ENCODE measurements around the gene NRL.

The NRL gene

GRCh38 chr14:24070285-24071143, 44.2 kb downstream of the NRL start:
- H3K27me3 ChIP-seq (ENCODE audit: control insufficient read depth in 5 of 5, insufficient read depth in 4 of 5, low read length in 5 of 5): peaks cover 18 to 29% (median 22%) of the 10 kb centered on the region in 5 donors
- peaks cover 0 to 8% (median 0%) of the 10 kb centered on the region in 5 donors for H3K4me1 ChIP-seq (ENCODE audit: control insufficient read depth in 5 of 5, insufficient read depth in 5 of 5, low read length in 5 of 5)
- H3K4me3 ChIP-seq (ENCODE audit: low read depth in 1 of 5, low read length in 5 of 5): no peak overlapping the region
- no peak overlapping the region for H3K9ac ChIP-seq (ENCODE audit: low read length in 5 of 5)
- H3K9me3 ChIP-seq (ENCODE audit: control insufficient read depth in 5 of 5, low read length in 5 of 5): no peaks in the 10 kb centered on the region
- H3K27ac ChIP-seq (ENCODE audit: low read depth, low read length): no peak overlapping the region
- H3K36me3 ChIP-seq (ENCODE audit: control insufficient read depth in 5 of 5, insufficient read depth in 5 of 5, low read length in 5 of 5): no peaks in the 10 kb centered on the region

GRCh38 chr14:24069411-24069735, 45.4 kb downstream of the NRL start:
- no peak overlapping the region for H3K27ac ChIP-seq (ENCODE audit: low read depth, low read length)
- peaks cover 15 to 29% (median 22%) of the 10 kb centered on the region in 5 donors for H3K27me3 ChIP-seq (ENCODE audit: control insufficient read depth in 5 of 5, insufficient read depth in 4 of 5, low read length in 5 of 5)
- no peak overlapping the region for H3K9ac ChIP-seq (ENCODE audit: low read length in 5 of 5)
- H3K4me1 ChIP-seq (ENCODE audit: control insufficient read depth in 5 of 5, insufficient read depth in 5 of 5, low read length in 5 of 5): peaks cover 0 to 8% (median 0%) of the 10 kb centered on the region in 5 donors
- no peak overlapping the region for H3K4me3 ChIP-seq (ENCODE audit: low read depth in 1 of 5, low read length in 5 of 5)
- H3K36me3 ChIP-seq (ENCODE audit: control insufficient read depth in 5 of 5, insufficient read depth in 5 of 5, low read length in 5 of 5): no peaks in the 10 kb centered on the region
- H3K9me3 ChIP-seq (ENCODE audit: control insufficient read depth in 5 of 5, low read length in 5 of 5): no peaks in the 10 kb centered on the region

- no peak overlapping the region for H3K27ac ChIP-seq (ENCODE audit: low read depth, low read length)
- H3K4me1 ChIP-seq (ENCODE audit: control insufficient read depth in 5 of 5, insufficient read depth in 5 of 5, low read length in 5 of 5): peaks cover 0 to 8% (median 0%) of the 10 kb centered on the region in 5 donors
- no peak overlapping the region for H3K9ac ChIP-seq (ENCODE audit: low read length in 5 of 5)
- H3K9me3 ChIP-seq (ENCODE audit: control insufficient read depth in 5 of 5, low read length in 5 of 5): no peaks in the 10 kb centered on the region
- no peaks in the 10 kb centered on the region for H3K36me3 ChIP-seq (ENCODE audit: control insufficient read depth in 5 of 5, insufficient read depth in 5 of 5, low read length in 5 of 5)
- H3K27me3 ChIP-seq (ENCODE audit: control insufficient read depth in 5 of 5, insufficient read depth in 4 of 5, low read length in 5 of 5): peaks cover 14 to 29% (median 22%) of the 10 kb centered on the region in 5 donors
- H3K4me3 ChIP-seq (ENCODE audit: low read depth in 1 of 5, low read length in 5 of 5): no peak overlapping the region
These were observed 45.9 kb downstream of the NRL start for GRCh38 chr14:24068711-24069410.

GRCh38 chr14:24067133-24068082, 47.3 kb downstream of the NRL start:
- peaks cover 0 to 8% (median 0%) of the 10 kb centered on the region in 5 donors for H3K4me1 ChIP-seq (ENCODE audit: control insufficient read depth in 5 of 5, insufficient read depth in 5 of 5, low read length in 5 of 5)
- H3K9me3 ChIP-seq (ENCODE audit: control insufficient read depth in 5 of 5, low read length in 5 of 5): no peaks in the 10 kb centered on the region
- H3K36me3 ChIP-seq (ENCODE audit: control insufficient read depth in 5 of 5, insufficient read depth in 5 of 5, low read length in 5 of 5): no peaks in the 10 kb centered on the region
- H3K4me3 ChIP-seq (ENCODE audit: low read depth in 1 of 5, low read length in 5 of 5): no peak overlapping the region
- H3K27ac ChIP-seq (ENCODE audit: low read depth, low read length): no peak overlapping the region
- H3K9ac ChIP-seq (ENCODE audit: low read length in 5 of 5): no peak overlapping the region
- peaks cover 8 to 17% (median 17%) of the 10 kb centered on the region in 5 donors for H3K27me3 ChIP-seq (ENCODE audit: control insufficient read depth in 5 of 5, insufficient read depth in 4 of 5, low read length in 5 of 5)

DNA sequence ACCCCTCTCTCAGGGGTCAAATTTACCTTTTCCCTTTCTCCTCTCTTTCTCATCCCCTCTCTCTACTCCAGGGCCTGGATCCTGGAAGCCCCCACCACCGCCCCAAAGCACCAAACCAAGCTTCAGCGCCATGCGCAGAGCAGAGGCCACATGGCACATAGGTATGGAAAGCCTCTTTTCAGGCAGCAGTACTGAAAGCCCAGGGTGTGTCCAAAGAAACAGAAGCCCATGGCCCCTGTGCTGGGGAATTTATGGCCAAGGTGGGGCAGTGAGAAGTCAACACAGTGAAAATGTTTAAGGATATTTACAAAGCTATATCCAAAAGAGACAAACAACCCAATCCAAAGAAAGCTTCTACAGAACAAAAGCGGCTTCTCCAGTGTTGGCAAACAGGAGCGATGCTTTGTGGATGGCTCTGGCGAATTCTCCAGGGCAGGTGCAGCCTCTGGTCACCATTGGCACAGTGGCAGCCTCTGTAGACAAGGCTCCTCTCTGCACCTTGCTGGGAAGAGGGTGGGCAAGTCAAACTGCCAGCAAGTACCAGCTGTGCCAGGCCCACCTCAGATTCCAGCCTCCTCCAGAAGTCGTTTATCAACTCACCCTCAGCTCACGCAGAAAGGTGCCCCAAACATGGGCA, 48.1 kb downstream of the NRL start:
- Histone ChIP-seq H3K36me3 (ENCODE audit: control insufficient read depth in 5 of 5, insufficient read depth in 5 of 5, low read length in 5 of 5) (no peaks in the 10 kb centered on the region), H3K4me3 (ENCODE audit: low read depth in 1 of 5, low read length in 5 of 5) (no peak overlapping the region), H3K27ac (ENCODE audit: low read depth, low read length) (no peak overlapping the region), H3K27me3 (ENCODE audit: control insufficient read depth in 5 of 5, insufficient read depth in 4 of 5, low read length in 5 of 5) (peaks cover 0 to 12% (median 9%) of the 10 kb centered on the region in 5 donors), H3K9ac (ENCODE audit: low read length in 5 of 5) (no peak overlapping the region), H3K9me3 (ENCODE audit: control insufficient read depth in 5 of 5, low read length in 5 of 5) (no peaks in the 10 kb centered on the region), H3K4me1 (ENCODE audit: control insufficient read depth in 5 of 5, insufficient read depth in 5 of 5, low read length in 5 of 5) (peaks cover 0 to 8% (median 0%) of the 10 kb centered on the region in 5 donors)

DNA sequence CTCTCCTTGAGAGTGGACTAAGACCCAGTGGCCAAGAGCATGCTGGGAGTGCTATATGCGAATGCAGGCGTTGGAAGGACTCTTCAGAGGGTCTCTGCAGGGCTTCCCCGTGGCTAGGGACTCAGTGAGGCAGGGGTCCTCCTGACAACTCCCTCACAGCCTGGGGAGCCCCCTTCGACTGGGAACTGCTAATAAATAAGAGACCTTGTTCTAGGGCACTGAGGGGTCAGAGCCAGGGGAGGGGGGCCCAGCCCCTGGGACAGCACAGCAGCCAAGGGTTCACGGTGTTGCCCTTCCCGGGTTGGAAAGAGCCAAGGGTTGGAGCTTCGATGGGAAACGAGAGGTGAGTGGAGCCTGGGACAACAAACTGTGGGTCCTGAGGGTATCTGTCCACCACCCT, 49.3 kb downstream of the NRL start:
- peaks cover 0 to 8% (median 0%) of the 10 kb centered on the region in 5 donors for H3K4me1 ChIP-seq (ENCODE audit: control insufficient read depth in 5 of 5, insufficient read depth in 5 of 5, low read length in 5 of 5)
- H3K36me3 ChIP-seq (ENCODE audit: control insufficient read depth in 5 of 5, insufficient read depth in 5 of 5, low read length in 5 of 5): no peaks in the 10 kb centered on the region
- no peak overlapping the region for H3K4me3 ChIP-seq (ENCODE audit: low read depth in 1 of 5, low read length in 5 of 5)

DNA sequence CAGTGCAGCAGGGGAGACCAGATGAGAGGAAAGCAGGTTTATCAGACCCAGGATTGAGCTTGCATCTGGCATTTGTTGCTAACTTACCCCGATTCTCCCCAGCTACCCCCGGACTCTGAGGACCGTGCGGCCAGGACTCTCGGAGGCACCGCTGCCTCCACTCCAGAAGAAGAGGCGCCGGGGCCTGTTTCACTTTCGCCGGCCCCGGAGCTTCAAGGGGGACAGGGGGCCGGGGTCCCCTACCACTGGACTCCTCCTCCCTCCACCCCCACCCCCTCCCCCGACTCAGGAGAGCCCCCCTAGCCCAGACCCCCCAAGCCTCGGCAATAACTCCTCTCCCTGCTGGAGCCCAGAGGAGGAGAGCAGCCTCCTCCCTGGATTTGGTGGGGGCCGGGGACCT, 49.9 kb downstream of the NRL start:
- no peak overlapping the region for H3K27ac ChIP-seq (ENCODE audit: low read depth, low read length)
- peaks cover 0 to 8% (median 0%) of the 10 kb centered on the region in 5 donors for H3K4me1 ChIP-seq (ENCODE audit: control insufficient read depth in 5 of 5, insufficient read depth in 5 of 5, low read length in 5 of 5)
- no peaks in the 10 kb centered on the region for H3K36me3 ChIP-seq (ENCODE audit: control insufficient read depth in 5 of 5, insufficient read depth in 5 of 5, low read length in 5 of 5)
- no peak overlapping the region for H3K4me3 ChIP-seq (ENCODE audit: low read depth in 1 of 5, low read length in 5 of 5)
- peaks cover 0 to under 1% (median 0%) of the 10 kb centered on the region in 5 donors for H3K27me3 ChIP-seq (ENCODE audit: control insufficient read depth in 5 of 5, insufficient read depth in 4 of 5, low read length in 5 of 5)
- no peaks in the 10 kb centered on the region for H3K9me3 ChIP-seq (ENCODE audit: control insufficient read depth in 5 of 5, low read length in 5 of 5)
- no peak overlapping the region for H3K9ac ChIP-seq (ENCODE audit: low read length in 5 of 5)

More for the DNA sequence above, 49.3 kb downstream of the NRL start:
- no peaks in the 10 kb centered on the region for H3K9me3 ChIP-seq (ENCODE audit: control insufficient read depth in 5 of 5, low read length in 5 of 5)
- no peak overlapping the region for H3K9ac ChIP-seq (ENCODE audit: low read length in 5 of 5)
- H3K27ac ChIP-seq (ENCODE audit: low read depth, low read length): no peak overlapping the region
- H3K27me3 ChIP-seq (ENCODE audit: control insufficient read depth in 5 of 5, insufficient read depth in 4 of 5, low read length in 5 of 5): peaks cover 0 to 6% (median 2%) of the 10 kb centered on the region in 5 donors

GRCh38 chr14:24064091-24064795, 50.5 kb downstream of the NRL start:
- H3K4me3 ChIP-seq (ENCODE audit: low read depth in 1 of 5, low read length in 5 of 5): no peak overlapping the region
- no peaks in the 10 kb centered on the region for H3K27me3 ChIP-seq (ENCODE audit: control insufficient read depth in 5 of 5, insufficient read depth in 4 of 5, low read length in 5 of 5)
- peaks cover 0 to 8% (median 0%) of the 10 kb centered on the region in 5 donors for H3K4me1 ChIP-seq (ENCODE audit: control insufficient read depth in 5 of 5, insufficient read depth in 5 of 5, low read length in 5 of 5)
- no peak overlapping the region for H3K27ac ChIP-seq (ENCODE audit: low read depth, low read length)
- H3K36me3 ChIP-seq (ENCODE audit: control insufficient read depth in 5 of 5, insufficient read depth in 5 of 5, low read length in 5 of 5): no peaks in the 10 kb centered on the region
- no peaks in the 10 kb centered on the region for H3K9me3 ChIP-seq (ENCODE audit: control insufficient read depth in 5 of 5, low read length in 5 of 5)
- no peak overlapping the region for H3K9ac ChIP-seq (ENCODE audit: low read length in 5 of 5)

GRCh38 chr14:24063263-24063836, 51.4 kb downstream of the NRL start:
- Histone ChIP-seq H3K4me1 (ENCODE audit: control insufficient read depth in 5 of 5, insufficient read depth in 5 of 5, low read length in 5 of 5) (peaks cover 0 to 8% (median 0%) of the 10 kb centered on the region in 5 donors), H3K9me3 (ENCODE audit: control insufficient read depth in 5 of 5, low read length in 5 of 5) (no peaks in the 10 kb centered on the region), H3K36me3 (ENCODE audit: control insufficient read depth in 5 of 5, insufficient read depth in 5 of 5, low read length in 5 of 5) (no peaks in the 10 kb centered on the region), H3K4me3 (ENCODE audit: low read depth in 1 of 5, low read length in 5 of 5) (no peak overlapping the region), H3K27me3 (ENCODE audit: control insufficient read depth in 5 of 5, insufficient read depth in 4 of 5, low read length in 5 of 5) (no peaks in the 10 kb centered on the region), H3K9ac (ENCODE audit: low read length in 5 of 5) (no peak overlapping the region), H3K27ac (ENCODE audit: low read depth, low read length) (no peak overlapping the region)
